Measurements from ENCODE around the gene RPRD1A.
"Not testable (repeated sequence)": the region's sequence is repeated elsewhere in the genome, so short reads cannot be mapped to it uniquely, and the experiment has no call there.

The RPRD1A gene, protein sequence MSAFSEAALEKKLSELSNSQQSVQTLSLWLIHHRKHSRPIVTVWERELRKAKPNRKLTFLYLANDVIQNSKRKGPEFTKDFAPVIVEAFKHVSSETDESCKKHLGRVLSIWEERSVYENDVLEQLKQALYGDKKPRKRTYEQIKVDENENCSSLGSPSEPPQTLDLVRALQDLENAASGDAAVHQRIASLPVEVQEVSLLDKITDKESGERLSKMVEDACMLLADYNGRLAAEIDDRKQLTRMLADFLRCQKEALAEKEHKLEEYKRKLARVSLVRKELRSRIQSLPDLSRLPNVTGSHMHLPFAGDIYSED

DNA sequence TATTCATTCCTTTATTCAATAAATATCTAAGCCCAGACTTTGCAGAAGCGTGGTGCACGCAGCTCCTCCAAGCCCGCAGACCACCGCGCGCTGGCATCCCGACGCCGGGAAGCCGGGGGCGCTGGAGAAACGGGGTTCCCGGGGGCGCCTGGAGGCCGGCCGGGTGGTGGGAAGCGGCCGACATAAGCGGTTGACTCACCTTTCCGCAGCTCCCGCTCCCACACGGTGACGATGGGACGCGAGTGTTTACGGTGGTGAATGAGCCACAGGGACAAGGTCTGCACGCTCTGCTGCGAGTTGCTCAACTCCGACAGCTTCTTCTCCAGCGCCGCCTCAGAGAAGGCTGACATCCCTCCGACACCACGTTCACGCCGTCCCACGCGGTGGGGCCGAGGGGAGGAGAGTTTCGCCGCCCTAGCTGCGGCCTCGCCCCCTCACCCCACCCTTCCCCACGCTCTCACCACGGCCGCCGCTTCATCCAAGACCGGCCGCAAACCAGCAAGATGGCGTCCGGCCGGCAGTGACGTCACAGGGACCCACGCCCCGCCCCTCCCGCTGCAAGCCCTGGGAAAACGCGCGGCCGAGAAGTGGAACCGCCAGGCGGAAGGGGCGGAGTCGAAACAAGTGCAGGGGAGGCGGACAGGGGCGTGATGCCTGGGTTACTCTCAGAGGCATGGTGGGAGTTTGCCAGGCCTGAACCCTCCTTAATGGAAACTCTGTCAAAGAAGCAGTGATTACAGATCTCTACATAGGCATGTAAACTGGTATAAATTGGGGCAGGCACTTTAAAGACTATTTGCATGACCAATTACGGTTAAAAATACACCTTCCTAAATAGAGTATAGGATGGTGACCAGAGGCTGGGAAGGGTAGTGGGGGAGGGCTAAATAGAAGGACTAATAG lies at the start of gene RPRD1A:
RPRD1A (minus strand) TSS at position 505 of the 903 bp plus-strand sequence; CDS start at position 350, 155 bp downstream.
- DNase-seq: peak; percentile 93

- not testable (repeated sequence) for DNase-seq
Measured at GRCh38 chr18:36116771-36117170, 49.4 kb upstream of the RPRD1A start.

DNA sequence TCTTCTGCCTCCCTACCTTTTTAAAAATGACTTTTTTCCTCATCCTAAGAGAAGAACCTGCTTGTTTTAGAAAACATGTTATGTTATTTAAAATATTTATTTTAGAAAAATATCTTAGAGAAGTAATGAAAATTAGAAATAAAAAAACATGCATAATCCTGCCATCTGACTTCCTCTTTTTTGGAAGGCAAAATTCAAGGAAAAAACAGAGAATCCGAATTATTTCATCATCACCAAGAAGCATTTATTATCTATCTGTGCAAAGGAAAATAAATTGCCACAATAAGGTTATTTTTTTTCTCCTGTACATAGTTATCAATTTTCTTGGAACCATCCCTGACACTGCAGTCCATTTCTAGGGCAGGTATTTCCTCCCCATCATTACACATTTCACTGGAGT lies 47.4 kb upstream of the RPRD1A start:
- DNase-seq: no peak

GRCh38 chr18:36114251-36114650 lies 46.9 kb upstream of the RPRD1A start:
- no peak for DNase-seq

- no peak for DNase-seq
Measured at GRCh38 chr18:36112302-36112701, 44.9 kb upstream of the RPRD1A start.

DNA sequence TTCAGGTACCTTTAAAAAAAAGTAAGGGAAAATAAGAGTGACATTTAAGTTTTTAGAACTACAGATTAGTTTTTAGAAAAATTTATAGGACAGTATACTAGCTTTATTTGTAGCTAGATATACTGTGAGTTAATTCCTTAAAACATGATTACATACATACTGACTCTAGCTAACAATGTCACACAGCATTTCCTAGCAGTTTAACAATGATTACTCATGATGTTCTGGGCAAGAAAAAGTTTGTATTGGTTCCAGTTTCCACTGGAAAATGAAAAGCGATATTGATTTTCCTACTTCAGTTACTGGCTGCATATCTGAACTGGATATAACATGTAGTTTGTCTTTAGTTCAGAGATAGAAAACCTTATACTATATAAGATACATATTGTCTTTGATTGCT lies 42.4 kb upstream of the RPRD1A start:
- DNase-seq: no peak

DNA sequence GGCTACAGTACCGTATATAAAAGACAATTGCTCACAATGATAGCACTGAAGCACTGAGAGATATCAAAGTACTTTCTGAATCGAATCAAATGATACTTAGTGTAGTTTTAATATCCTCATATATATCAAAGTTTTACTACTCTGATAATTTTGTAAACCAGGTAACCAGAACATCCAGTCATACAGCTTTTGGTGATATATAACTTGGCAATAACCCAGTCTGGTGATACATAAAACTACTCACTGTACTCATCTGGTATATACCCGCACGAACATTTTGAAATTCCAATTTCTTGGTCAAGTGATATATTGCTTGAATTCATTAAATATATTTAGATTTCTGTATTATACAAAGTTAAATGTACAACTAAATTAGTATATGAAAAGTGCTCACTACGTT lies 41.2 kb upstream of the RPRD1A start:
- no peak for DNase-seq

DNA sequence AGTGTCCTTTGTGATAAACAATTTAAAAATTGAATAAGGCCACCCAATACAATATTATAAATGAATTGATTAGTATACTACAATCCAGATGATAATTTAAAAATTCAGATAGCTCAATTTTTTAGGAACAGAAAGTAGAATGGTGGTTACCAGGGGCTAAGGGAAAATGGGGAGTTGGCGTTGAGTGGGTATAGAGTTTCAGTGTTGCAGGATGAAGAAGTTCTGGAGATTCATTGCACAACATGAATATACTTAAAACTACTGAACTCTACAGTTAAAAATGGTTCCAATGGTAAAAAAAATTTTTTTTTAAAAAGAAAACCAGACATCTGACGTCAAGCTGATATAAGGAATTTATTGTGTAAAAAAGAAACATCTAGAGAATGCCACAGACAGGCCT lies 40.8 kb upstream of the RPRD1A start:
- DNase-seq: no peak

DNA sequence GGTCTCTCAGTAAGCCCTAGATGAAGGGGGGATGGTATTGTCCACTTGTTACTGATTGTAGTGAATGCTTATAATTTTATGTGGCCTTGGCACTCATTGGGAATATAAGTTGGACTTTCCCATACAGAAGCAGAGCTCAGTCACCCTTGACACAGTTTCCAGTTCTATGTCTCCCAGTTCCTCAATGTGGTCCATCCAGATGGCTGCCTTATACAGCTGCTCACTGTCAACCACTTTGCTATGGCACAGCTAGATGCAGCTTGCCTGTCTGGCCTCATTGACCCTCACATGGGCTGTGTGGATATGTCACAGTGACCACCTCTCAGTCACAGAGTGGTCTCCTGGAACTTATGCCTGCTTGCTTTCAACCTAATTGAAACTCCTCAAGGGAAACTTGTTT lies 40.1 kb upstream of the RPRD1A start:
- DNase-seq: no peak

DNA sequence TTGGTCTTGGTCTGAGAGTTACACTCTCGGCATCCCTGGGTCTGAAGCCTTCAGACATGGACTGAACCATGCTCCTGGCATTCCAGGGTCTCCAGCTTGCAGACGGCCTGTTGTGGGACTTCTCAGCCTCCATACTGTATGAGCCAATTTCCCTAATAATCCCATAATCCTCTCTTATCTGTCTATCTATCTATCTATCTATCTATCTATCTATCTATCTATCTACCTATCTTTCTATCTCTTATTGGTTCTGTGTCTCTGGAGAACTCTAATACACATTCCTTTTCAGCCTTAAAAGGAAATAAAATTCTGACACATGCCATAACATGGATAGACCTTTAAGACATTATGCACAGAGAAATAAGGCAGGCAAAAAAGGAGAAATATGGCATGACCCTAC lies 37.4 kb upstream of the RPRD1A start:
- DNase-seq: no peak

DNA sequence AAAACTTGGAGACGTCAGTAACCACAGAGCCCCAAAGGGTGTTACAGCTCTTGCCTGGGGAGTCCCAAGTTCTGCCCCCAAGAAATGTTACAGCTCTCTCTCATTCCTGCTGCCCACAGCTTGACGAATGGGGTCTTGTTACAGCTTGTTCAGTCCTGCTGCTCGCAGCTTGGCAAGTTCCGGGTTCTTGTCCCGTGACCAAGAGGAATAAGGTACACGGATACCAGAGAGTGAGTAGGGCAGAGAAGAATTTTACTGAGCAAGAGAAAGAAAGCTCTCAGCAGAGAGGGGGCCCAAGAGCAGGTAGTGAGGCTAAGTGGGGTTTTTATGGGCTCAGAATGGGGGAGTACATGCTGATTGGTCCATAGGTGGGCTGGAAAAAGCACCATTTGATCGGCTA lies 34.6 kb upstream of the RPRD1A start:
- no peak for DNase-seq

GRCh38 chr18:36099311-36099710 lies 32.0 kb upstream of the RPRD1A start:
- no peak for DNase-seq

DNA sequence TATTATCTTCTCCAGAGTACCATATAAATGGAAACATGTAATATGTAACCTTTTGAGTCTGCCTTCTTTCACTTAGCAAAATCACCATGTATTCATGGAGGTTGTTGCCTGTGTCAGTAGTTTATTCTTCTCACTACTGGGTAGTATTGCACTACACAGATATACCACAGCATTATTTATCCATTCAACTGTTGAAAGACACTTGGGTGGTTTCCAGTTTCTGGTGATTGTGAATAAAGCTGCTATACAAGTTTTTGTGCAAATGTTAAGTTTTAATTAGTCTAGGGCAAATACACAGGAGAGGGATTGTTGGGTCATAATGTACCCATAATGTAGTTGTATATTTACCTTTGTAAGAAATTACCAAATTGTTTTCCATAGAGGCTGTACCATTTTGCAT lies 29.6 kb upstream of the RPRD1A start:
- no peak for DNase-seq

DNA sequence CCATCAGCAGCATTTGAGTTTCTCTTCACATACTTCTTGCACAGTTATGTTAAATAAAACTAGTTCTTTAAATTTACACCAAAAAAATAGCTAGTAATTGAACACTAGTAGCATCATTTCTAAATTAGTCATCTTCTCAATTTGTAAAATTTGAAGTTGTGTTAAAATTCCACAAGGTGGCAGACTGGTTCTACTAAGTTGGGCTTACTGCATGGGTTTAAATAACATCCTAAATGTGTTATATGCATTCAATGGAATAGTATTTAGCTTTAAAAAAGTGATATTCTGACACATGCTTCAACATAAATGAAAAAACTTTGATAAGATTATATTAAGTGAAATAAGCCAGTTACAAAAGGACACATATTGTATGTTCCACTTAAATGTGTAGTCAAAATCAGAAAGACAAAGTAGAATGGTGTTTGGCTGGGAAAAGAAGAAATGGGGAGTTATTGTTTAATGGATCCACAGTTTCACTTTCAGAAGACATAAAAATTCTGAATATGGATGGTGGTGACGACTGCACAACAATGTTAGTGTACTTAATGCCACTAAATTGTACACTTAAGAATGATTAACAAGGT lies 28.7 kb upstream of the RPRD1A start:
- DNase-seq: peak; percentile 63

- no peak for DNase-seq
Measured at GRCh38 chr18:36094431-36094830, 27.1 kb upstream of the RPRD1A start.

DNA sequence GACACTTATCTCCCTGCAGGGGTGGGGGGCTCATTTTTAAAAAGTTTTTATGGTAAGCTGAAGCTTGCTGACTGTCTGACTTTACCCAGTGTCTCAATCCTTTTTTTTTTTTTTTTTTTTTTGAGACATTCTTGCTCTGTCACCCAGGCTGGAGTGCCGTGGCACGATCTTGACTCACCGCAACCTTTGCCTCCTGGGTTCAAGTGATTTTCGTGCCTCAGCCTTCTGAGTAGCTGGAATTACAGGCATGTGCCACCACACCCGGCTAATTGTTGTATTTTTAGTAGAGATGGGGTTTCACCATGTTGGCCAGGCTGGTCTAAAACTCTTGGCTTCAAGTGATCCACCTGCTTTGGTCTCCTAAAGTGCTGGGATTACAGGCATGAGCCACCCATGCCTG lies 24.8 kb upstream of the RPRD1A start:
- DNase-seq: not testable (repeated sequence)

- DNase-seq: no peak
Measured at GRCh38 chr18:36089001-36089400, 21.6 kb upstream of the RPRD1A start.

- no peak for DNase-seq
Measured at GRCh38 chr18:36088256-36088655, 20.9 kb upstream of the RPRD1A start.

DNA sequence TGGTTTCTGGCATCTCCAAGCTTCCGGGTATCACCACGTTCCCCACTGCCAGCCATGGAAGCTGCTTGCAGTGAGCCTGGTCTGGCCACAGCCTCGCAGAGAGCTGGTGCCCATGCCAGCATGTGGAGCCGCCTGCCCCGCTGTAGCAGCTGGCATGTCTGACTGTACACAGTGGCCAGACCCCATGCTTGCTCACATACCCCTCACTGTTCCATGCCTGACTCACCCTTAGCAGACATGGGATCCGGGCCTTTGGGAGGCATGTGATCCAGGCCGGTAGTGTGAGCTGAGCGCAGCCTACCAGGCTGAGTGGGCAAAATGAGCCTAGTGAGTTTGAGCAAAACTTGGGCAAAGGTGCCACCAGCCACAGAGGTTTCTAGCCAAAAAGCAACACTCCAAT lies 18.8 kb upstream of the RPRD1A start:
- no peak for DNase-seq

DNA sequence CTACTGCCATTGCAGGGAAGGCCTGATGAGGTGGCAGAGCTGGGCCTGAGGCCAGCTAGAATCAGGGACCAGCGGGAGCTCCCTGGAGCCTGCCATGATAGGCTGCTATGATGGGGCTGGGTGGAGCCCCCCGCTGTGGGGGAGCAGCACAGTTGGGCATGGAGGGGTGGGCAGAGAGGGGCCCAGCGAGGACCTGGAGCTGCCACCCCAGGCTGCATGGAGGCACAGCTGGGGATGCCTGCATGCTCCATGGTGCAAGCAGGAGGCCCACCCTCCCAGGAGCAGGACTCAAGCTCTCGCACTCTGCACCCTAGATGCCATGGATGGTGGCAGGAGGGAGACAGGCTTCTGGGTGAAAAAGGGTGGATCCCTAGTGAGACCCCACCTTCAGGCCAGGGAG lies 17.8 kb upstream of the RPRD1A start:
- no peak for DNase-seq

GRCh38 chr18:36083729-36084128 lies 16.4 kb upstream of the RPRD1A start:
- no peak for DNase-seq

DNA sequence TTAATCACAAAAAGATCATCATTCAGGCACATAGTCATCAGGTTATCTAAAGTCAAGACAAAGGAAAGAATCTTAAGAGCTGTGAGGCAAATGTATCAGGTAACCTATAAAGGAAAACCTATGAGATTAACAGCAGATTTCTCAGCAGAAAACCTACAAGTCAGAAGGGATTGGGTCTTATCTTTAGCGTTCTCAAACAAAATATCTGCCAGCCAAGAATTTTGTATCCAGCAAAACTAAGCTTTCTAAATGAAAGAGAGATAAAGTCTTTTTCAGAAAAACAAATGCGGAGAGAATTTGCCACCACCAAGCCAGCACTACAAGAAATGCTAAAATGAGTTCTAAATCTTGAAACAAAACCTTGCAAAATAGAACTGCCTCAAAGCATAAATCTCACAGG lies 13.8 kb upstream of the RPRD1A start:
- DNase-seq: not testable (repeated sequence)

- no peak for DNase-seq
Measured at GRCh38 chr18:36078751-36079529, 11.6 kb upstream of the RPRD1A start.
